OCI-LY1 (cell line): ENCODE measurements around the gene HCFC1.

Experiments used
- CTCF ChIP-seq: fragments of 200-600 bp; sonication (generic), shearing (Covaris generic); IDR thresholded peaks from 2 replicates; pipeline ENCODE4 v1.5.1; 2017; ENCODE audit warnings: mild to moderate bottlenecking, antibody characterized with exemption, low read length, moderate library complexity, mixed read lengths
- EZH2 ChIP-seq: fragments of 200-600 bp; sonication (generic), shearing (Covaris generic); IDR thresholded peaks from 2 replicates; pipeline ENCODE4 v1.8.0; 2017; ENCODE audit warnings: borderline replicate concordance, mixed run types, mild to moderate bottlenecking, antibody characterized with exemption, low read length, moderate library complexity, mixed read lengths

- TF ChIP-seq CTCF: no peak
- TF ChIP-seq EZH2: no peak
Observed at GRCh38 chrX:153934148-153934761, 37.4 kb downstream of the HCFC1 start.
